ENCODE measurements around the gene FLT1. TPM values are rescaled to one million over a fixed set of nuclear protein-coding genes. Genes with fewer than 3 reads are reported as not detected.

The FLT1 gene
- polyA plus RNA-seq, 1 donor (not counting 4 experiments of a cell fraction or from before 2014, with no cell fraction given), result 0.01 TPM

DNA sequence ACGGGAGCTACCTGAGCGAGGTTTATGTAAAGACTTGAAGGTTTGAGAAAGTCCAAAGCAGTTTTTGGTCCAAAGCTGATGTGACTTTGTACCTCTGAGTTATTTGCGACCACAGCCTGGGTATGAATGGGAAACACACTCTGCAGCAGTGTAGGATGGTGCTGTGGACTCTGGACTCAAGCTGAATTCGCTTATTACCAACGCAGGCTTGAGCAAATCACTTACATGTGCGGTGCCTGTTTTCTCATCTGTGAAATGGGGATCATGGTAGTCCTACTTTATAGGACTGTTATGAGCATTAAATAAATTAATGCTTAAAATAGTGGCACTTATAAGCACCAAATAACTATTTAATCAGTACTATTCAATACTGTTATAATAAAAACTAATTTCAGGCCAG is 180.0 kb downstream of the FLT1 start:
- Histone ChIP-seq H3K4me2 (ENCODE audit: control insufficient read depth, extremely low read depth, insufficient read depth, low read depth, low read length) (no peak overlapping the region), H3K79me2 (ENCODE audit: control insufficient read depth, insufficient read depth, low read length) (no peaks in the 10 kb centered on the region), H3K4me3 (ENCODE audit: control insufficient read depth in 2 of 3, extremely low read depth in 1 of 3, insufficient read depth in 2 of 3, low read depth in 1 of 3, low read length in 3 of 3) (no peak overlapping the region), H3K27ac (ENCODE audit: control insufficient read depth, insufficient read depth, low read length) (no peak overlapping the region), H3K9me3 (ENCODE audit: control insufficient read depth, low read depth, low read length) (no peaks in the 10 kb centered on the region), H3K9me1 (ENCODE audit: control insufficient read depth, extremely low read depth, insufficient read depth, low read length) (no peaks in the 10 kb centered on the region), H2AFZ (ENCODE audit: control insufficient read depth, low read length) (no peak overlapping the region), H3K9ac (ENCODE audit: control insufficient read depth, extremely low read depth, insufficient read depth, low read length) (no peak overlapping the region), H4K20me1 (ENCODE audit: control insufficient read depth, extremely low read depth, insufficient read depth, low read length) (no peaks in the 10 kb centered on the region), H3K4me1 (ENCODE audit: control insufficient read depth, extremely low read depth, insufficient read depth, low read length) (no peaks in the 10 kb centered on the region), H3K27me3 (ENCODE audit: control insufficient read depth, extremely low read depth, insufficient read depth, low read length) (no peaks in the 10 kb centered on the region), H3K36me3 (ENCODE audit: control insufficient read depth in 2 of 2, extremely low read depth in 1 of 2, insufficient read depth in 2 of 2, low read length in 2 of 2) (no peaks in the 10 kb centered on the region)
- no peak for FAIRE-seq
- dilution Hi-C loops (cut with MboI; ENCODE audit: extremely low pct_ligation_motif_present, low sequenced_read_pairs), result no loop called here
- no peak for TF ChIP-seq EZH2 (IDR thresholded peaks at IDR 0.05; ENCODE audit: low read length)
- TF ChIP-seq, protein P1, sequence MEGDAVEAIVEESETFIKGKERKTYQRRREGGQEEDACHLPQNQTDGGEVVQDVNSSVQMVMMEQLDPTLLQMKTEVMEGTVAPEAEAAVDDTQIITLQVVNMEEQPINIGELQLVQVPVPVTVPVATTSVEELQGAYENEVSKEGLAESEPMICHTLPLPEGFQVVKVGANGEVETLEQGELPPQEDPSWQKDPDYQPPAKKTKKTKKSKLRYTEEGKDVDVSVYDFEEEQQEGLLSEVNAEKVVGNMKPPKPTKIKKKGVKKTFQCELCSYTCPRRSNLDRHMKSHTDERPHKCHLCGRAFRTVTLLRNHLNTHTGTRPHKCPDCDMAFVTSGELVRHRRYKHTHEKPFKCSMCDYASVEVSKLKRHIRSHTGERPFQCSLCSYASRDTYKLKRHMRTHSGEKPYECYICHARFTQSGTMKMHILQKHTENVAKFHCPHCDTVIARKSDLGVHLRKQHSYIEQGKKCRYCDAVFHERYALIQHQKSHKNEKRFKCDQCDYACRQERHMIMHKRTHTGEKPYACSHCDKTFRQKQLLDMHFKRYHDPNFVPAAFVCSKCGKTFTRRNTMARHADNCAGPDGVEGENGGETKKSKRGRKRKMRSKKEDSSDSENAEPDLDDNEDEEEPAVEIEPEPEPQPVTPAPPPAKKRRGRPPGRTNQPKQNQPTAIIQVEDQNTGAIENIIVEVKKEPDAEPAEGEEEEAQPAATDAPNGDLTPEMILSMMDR (optimal IDR thresholded peaks at IDR 0.05 in 1 of 3, IDR thresholded peaks at IDR 0.05 in 1 of 3, conservative IDR thresholded peaks at IDR 0.05 in 1 of 3; ENCODE audit: extremely low read depth in 1 of 3, insufficient read depth in 2 of 3, low read length in 3 of 3), result no peak
- DNase-seq (ENCODE audit: low read depth, low spot score), result no peak

DNA sequence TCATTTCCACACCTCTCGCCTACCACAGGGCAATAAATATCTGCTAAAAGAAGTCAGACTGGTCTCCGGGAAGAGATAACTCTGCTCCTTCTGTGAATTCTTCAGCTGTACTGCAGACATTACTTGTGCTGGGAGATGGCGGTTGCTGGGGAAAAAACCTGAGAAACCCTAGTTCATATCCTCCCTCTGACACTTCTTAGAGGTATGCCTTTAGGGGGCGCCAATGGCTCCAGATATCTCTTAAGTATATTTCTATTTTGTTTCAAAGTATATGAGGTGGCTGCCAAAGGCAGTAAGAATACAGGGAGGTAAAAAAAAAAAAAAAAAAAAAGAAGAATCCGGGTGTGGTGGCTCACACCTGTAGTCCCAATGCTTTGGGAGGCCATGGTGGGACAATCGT is 181.3 kb downstream of the FLT1 start:
- no peaks in the 10 kb centered on the region for H3K36me3 ChIP-seq (ENCODE audit: control insufficient read depth in 2 of 2, extremely low read depth in 1 of 2, insufficient read depth in 2 of 2, low read length in 2 of 2)
- dilution Hi-C loops (cut with MboI; ENCODE audit: extremely low pct_ligation_motif_present, low sequenced_read_pairs), result no loop called here
- H4K20me1 ChIP-seq (ENCODE audit: control insufficient read depth, extremely low read depth, insufficient read depth, low read length), result no peaks in the 10 kb centered on the region
- H3K9ac ChIP-seq (ENCODE audit: control insufficient read depth, extremely low read depth, insufficient read depth, low read length), result no peak overlapping the region
- DNase-seq (ENCODE audit: low read depth, low spot score), result no peak
- no peak overlapping the region for H3K4me2 ChIP-seq (ENCODE audit: control insufficient read depth, extremely low read depth, insufficient read depth, low read depth, low read length)
- FAIRE-seq, result no peak
- H3K27ac ChIP-seq (ENCODE audit: control insufficient read depth, insufficient read depth, low read length), result no peak overlapping the region
- no peaks in the 10 kb centered on the region for H3K27me3 ChIP-seq (ENCODE audit: control insufficient read depth, extremely low read depth, insufficient read depth, low read length)
- TF ChIP-seq EZH2 (IDR thresholded peaks at IDR 0.05; ENCODE audit: low read length), result no peak
- TF ChIP-seq, protein P1 (optimal IDR thresholded peaks at IDR 0.05 in 1 of 3, IDR thresholded peaks at IDR 0.05 in 1 of 3, conservative IDR thresholded peaks at IDR 0.05 in 1 of 3; ENCODE audit: extremely low read depth in 1 of 3, insufficient read depth in 2 of 3, low read length in 3 of 3), result no peak
- H3K9me1 ChIP-seq (ENCODE audit: control insufficient read depth, extremely low read depth, insufficient read depth, low read length), result no peaks in the 10 kb centered on the region
- H3K4me3 ChIP-seq (ENCODE audit: control insufficient read depth in 2 of 3, extremely low read depth in 1 of 3, insufficient read depth in 2 of 3, low read depth in 1 of 3, low read length in 3 of 3), result no peak overlapping the region
- H3K79me2 ChIP-seq (ENCODE audit: control insufficient read depth, insufficient read depth, low read length), result no peaks in the 10 kb centered on the region
- H3K9me3 ChIP-seq (ENCODE audit: control insufficient read depth, low read depth, low read length), result no peaks in the 10 kb centered on the region
- H2AFZ ChIP-seq (ENCODE audit: control insufficient read depth, low read length), result no peak overlapping the region
- H3K4me1 ChIP-seq (ENCODE audit: control insufficient read depth, extremely low read depth, insufficient read depth, low read length), result peaks cover under 1% of the 10 kb centered on the region
